Bronchial epithelial cell (primary cell): Measurements from ENCODE around the gene ZNF804B. TPM values are rescaled to one million over a fixed set of nuclear protein-coding genes. Genes with fewer than 3 reads are reported as not detected.

Experiments used
- DNase-seq: peaks from one replicate; pipeline ENCODE4 v3.0.0-alpha.2; 2010; ENCODE audit warnings: low read depth
- FAIRE-seq: peaks from 2 replicates; lab custom pipeline; 2011; peaks lifted over from hg19 to GRCh38; lab: Jason Lieb, UNC
- H3K27me3 ChIP-seq: 2 replicates; pipeline ENCODE4 v1.5.1; 2011; ENCODE audit warnings: low read length; ENCODE audit not compliant: control insufficient read depth, insufficient read depth
- H3K36me3 ChIP-seq: 2 replicates; pipeline ENCODE4 v1.5.1; 2011; ENCODE audit warnings: low read length; ENCODE audit not compliant: control insufficient read depth, insufficient read depth
- H3K4me3 ChIP-seq: 2 replicates; pipeline ENCODE4 v1.5.1; 2011; ENCODE audit warnings: mild to moderate bottlenecking, low read depth, low read length, control low read depth
- total RNA-seq: library from RNA; depleted of rRNA; stranded (reverse); fragments of >200 nt; gene quantifications from 2 replicates; pipeline ENCODE4 v1.2.1, GENCODE V29; 2014
- TF ChIP-seq, protein P1 (sequence below): IDR thresholded peaks from 2 replicates; pipeline ENCODE4 v1.5.1; 2011; ENCODE audit warnings: mild to moderate bottlenecking, moderate library complexity, low read length, control low read depth, inconsistent platforms; ENCODE audit not compliant: insufficient read depth, severe bottlenecking

The ZNF804B gene
- total RNA-seq, 1 donor from 2014 or later = not detected

DNA sequence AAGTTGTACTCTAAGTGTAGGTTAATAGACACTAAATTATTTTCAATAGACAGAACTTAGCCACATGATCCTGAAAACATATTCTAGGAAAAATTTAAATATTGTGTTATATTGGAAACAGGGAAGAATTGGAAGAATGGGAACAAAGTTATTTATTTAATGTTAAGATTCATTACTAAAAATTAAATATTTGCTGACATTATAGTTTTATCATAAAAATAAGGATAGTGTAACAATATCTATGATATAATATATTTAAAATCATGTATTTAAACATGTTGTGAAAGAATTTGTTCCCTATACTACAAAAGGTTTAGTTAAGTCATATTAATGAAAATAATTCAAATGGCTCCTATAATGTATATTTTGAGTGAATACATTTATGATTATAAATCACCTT, 156.1 kb downstream of the ZNF804B start:
- FAIRE-seq = no peak
- no peak for DNase-seq
- Histone ChIP-seq H3K36me3 (no peaks in the 10 kb centered on the region), H3K27me3 (no peaks in the 10 kb centered on the region), H3K4me3 (no peak overlapping the region)
- TF ChIP-seq, protein P1, sequence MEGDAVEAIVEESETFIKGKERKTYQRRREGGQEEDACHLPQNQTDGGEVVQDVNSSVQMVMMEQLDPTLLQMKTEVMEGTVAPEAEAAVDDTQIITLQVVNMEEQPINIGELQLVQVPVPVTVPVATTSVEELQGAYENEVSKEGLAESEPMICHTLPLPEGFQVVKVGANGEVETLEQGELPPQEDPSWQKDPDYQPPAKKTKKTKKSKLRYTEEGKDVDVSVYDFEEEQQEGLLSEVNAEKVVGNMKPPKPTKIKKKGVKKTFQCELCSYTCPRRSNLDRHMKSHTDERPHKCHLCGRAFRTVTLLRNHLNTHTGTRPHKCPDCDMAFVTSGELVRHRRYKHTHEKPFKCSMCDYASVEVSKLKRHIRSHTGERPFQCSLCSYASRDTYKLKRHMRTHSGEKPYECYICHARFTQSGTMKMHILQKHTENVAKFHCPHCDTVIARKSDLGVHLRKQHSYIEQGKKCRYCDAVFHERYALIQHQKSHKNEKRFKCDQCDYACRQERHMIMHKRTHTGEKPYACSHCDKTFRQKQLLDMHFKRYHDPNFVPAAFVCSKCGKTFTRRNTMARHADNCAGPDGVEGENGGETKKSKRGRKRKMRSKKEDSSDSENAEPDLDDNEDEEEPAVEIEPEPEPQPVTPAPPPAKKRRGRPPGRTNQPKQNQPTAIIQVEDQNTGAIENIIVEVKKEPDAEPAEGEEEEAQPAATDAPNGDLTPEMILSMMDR = no peak

DNA sequence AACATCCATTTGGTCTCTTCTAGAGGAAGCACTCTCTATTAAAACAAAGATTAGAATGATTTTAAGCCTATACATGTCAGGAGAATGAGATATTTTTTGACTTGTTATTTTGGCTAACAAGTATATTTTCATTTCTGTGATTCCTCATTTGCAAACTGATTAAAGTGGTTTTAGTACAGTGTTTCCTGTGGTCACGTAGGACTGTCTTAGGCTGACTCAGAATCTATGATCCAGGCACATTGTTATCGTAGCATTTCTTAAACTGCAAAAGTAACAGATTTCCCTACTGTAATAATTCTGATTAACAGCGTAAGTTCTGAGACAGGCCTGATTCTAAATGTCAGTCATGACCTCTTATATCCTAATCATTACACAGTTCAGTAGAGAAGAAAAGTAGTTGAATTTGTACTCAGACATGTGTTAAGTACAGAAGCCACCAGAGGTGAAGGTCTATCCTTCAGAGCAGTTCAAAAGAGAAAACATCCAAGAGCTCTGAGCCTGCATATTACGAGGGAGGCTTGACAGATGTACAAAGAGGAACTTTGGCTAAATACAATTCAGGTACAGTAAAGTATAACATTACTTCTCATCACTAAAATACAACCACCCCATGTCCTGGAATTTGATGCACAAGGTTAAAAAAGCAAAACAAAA, 160.1 kb downstream of the ZNF804B start:
- Histone ChIP-seq H3K27me3 (no peaks in the 10 kb centered on the region), H3K36me3 (no peaks in the 10 kb centered on the region), H3K4me3 (no peak overlapping the region)
- DNase-seq (no peak), FAIRE-seq (no peak)
- TF ChIP-seq, protein P1 = no peak

DNA sequence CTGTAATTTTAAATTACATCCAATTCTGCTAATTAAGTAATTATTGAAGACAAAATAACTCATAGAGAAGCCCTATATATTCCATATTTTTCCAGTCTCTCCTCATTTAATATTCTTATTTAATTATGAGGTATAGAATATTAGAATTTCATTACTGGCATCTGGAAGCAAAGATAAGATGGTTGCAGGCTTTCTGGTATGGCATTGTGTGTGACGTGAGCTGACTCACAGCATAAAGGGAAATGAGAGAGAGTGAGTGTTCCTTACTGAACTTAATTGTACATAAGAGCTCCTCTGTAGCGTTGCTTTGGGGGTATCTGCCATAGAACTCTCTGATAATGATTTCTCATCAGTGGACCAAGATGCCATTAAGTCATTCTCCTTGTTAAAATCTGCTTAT, 163.4 kb downstream of the ZNF804B start:
- H3K4me3 ChIP-seq = no peak overlapping the region
- H3K36me3 ChIP-seq = no peaks in the 10 kb centered on the region
- no peaks in the 10 kb centered on the region for H3K27me3 ChIP-seq
- no peak for DNase-seq
- TF ChIP-seq, protein P1 = no peak
- no peak for FAIRE-seq

DNA sequence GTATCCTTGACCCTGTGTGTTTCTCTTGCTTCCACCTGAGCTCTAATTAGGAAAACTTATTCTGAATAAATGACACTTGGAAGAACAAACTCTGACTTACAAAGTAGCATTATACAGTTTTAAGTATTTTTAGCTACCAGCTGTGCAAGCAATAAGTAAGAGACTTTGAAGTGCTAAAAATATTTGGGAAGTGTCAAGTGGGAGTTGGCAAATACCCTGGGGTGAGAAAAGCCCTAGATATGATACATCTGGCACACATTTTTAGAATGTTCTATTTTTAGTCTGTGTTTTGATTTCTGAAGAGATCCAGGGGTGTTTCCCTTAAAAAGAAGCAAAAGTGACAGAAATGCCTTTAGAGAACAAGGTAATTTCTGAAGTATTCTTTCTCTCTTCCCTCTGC, 168.8 kb downstream of the ZNF804B start:
- Histone ChIP-seq H3K27me3 (no peaks in the 10 kb centered on the region), H3K4me3 (no peak overlapping the region), H3K36me3 (no peaks in the 10 kb centered on the region)
- DNase-seq = no peak
- no peak for FAIRE-seq
- TF ChIP-seq, protein P1 = no peak

DNA sequence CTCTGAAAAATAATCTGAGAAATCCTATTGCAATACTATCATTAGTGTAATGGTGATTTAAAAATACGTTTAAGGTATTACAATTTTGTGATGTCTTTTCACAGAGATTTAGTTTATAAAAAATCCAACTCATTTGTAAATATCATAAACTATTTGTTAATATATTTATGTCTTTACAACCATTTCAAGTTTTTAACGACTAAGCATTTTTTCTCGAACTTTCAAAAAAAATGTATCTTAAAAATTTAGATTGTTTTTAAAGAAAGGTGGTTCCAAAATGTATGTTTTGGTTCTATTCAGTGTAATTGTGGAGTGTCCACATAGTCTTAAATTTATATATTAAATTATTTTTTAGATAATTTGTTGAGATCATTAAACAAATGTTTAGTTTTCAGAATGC, 170.2 kb downstream of the ZNF804B start:
- H3K4me3 ChIP-seq = no peak overlapping the region
- H3K27me3 ChIP-seq = no peaks in the 10 kb centered on the region
- DNase-seq = no peak
- no peaks in the 10 kb centered on the region for H3K36me3 ChIP-seq
- FAIRE-seq = no peak
- TF ChIP-seq, protein P1 = no peak

DNA sequence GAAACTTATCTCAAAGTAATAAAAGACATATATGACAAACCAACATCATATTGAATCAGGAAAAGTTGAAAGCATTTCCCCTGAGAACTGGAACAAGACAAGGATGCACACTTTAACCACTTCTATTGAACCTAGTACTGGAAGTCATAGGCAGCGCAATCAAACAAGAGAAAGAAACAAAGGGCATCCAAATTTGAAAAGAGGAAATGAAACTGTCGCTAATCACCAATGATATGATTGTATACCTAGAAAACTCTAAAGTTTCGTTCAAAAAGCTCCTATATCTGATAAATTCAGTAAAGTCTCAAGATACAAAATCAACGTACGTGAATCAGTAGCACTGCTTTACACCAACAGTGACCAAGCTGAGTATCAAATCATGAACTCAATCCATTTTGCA, 173.8 kb downstream of the ZNF804B start:
- Histone ChIP-seq H3K36me3 (no peaks in the 10 kb centered on the region), H3K27me3 (no peaks in the 10 kb centered on the region), H3K4me3 (no peak overlapping the region)
- DNase-seq = no peak
- TF ChIP-seq, protein P1 = no peak
- FAIRE-seq = no peak
